Gastrocnemius medialis (tissue), 4 donors: ENCODE data around the gene TMEM181.

Experiments used
- POLR2A ChIP-seq, 2 donors: fragments of 450-650 bp; IDR thresholded peaks; one replicate each; pipeline ENCODE4 v1.6.1; 2017; ENCODE audit warnings: antibody characterized with exemption in 2 of 2, mild to moderate bottlenecking in 2 of 2, moderate library complexity in 2 of 2
- TF ChIP-seq, protein P1 (sequence below), 5 experiments: fragments of 450-650 bp in 3 of 5; fragments of 200-600 bp in 2 of 5; sonication (generic) in 2 of 5; IDR thresholded peaks in 4 of 5; conservative IDR thresholded peaks in 1 of 5; 1 replicate in 4 of 5; 2 replicates in 1 of 5; pipeline ENCODE4 v1.5.1; 2016 to 2019; ENCODE audit warnings: antibody characterized with exemption in 5 of 5, mild to moderate bottlenecking in 3 of 5, moderate library complexity in 3 of 5

DNA sequence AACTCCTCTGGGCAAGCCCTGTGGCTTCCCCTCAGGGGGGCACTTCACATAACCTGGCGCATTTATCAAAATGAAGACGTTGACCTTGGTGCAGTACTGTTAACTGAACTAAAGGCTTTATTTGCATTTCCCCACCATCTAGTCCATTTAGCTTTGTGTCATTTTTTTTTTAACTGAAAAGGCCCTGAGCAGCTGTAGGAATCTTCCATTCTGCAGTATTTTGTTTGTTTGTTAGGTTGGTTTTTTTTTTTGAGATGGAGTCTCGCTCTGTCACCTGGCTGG is 10.7 kb downstream of the TMEM181 start:
- TF ChIP-seq, protein P1, sequence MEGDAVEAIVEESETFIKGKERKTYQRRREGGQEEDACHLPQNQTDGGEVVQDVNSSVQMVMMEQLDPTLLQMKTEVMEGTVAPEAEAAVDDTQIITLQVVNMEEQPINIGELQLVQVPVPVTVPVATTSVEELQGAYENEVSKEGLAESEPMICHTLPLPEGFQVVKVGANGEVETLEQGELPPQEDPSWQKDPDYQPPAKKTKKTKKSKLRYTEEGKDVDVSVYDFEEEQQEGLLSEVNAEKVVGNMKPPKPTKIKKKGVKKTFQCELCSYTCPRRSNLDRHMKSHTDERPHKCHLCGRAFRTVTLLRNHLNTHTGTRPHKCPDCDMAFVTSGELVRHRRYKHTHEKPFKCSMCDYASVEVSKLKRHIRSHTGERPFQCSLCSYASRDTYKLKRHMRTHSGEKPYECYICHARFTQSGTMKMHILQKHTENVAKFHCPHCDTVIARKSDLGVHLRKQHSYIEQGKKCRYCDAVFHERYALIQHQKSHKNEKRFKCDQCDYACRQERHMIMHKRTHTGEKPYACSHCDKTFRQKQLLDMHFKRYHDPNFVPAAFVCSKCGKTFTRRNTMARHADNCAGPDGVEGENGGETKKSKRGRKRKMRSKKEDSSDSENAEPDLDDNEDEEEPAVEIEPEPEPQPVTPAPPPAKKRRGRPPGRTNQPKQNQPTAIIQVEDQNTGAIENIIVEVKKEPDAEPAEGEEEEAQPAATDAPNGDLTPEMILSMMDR (IDR thresholded peaks at IDR 0.05 in 4 of 5, conservative IDR thresholded peaks at IDR 0.05 in 1 of 5) = no peak
- no peak for TF ChIP-seq POLR2A (IDR thresholded peaks at IDR 0.05)
